PC-3 (cell line): ENCODE results near the gene CSTPP1.

Experiments
- CTCF ChIP-seq: fragments of 300-600 bp; sonication (generic); conservative IDR thresholded peaks from 2 replicates; pipeline ENCODE4 v1.5.1; 2017; ENCODE audit warnings: antibody characterized with exemption, low read depth, mild to moderate bottlenecking, low read length
- EZH2phosphoT487 ChIP-seq: fragments of 300-600 bp; sonication (generic); IDR thresholded peaks from 2 replicates; pipeline ENCODE4 v1.6.1; 2018; ENCODE audit warnings: mild to moderate bottlenecking, antibody characterized with exemption, low read length, borderline replicate concordance

GRCh38 chr11:47139878-47140277 is 203.3 kb downstream of the CSTPP1 start:
- no peak for TF ChIP-seq CTCF
- TF ChIP-seq EZH2phosphoT487: no peak
